Measurements from ENCODE around the gene TPM3.
"Not testable (repeated sequence)": the region's sequence is repeated elsewhere in the genome, so short reads cannot be mapped to it uniquely, and the experiment has no call there.

The TPM3 gene

GRCh38 chr1:154159554-154159953 lies 32.3 kb downstream of the TPM3 start:
- no peak for ATAC-seq

DNA sequence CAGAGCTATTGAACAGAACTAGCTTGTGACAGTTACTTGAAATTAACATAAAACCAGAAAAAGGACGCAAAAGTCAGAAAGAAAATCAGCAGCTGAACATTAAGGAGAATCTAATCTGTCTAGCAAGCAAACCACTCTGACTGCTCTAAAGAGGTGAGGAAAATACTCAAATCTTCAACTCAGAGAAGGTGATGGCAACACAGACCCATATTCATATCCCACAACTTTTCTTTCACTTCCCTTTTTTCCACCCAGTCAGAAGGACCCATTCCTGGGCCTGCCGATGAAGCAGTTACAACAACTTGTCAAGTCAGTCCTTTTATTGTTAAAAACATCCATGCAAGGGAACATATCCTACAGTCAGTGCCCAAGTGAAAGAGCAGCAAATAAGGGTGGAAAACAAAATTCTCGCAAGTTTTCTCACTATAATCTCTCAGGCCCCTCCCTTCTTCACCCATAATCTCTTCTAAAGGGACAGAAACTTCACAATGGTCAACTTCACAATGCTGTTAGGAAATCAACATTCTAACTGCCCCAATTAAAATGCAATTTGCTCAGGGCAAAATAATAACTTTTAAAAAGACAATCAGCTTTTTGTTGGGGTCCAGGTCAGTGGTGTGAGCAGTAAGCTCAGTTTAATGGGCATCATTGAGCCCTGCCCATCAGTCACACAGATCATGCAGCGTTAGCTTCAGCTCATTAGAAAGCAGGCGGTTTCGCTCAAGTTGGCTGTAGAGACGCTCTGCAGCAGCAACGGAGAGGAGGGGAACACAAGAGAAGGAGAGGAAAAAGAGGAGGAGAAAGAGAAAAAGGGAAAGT lies 33.4 kb downstream of the TPM3 start:
- peak; percentile 2 to 8 for ATAC-seq

DNA sequence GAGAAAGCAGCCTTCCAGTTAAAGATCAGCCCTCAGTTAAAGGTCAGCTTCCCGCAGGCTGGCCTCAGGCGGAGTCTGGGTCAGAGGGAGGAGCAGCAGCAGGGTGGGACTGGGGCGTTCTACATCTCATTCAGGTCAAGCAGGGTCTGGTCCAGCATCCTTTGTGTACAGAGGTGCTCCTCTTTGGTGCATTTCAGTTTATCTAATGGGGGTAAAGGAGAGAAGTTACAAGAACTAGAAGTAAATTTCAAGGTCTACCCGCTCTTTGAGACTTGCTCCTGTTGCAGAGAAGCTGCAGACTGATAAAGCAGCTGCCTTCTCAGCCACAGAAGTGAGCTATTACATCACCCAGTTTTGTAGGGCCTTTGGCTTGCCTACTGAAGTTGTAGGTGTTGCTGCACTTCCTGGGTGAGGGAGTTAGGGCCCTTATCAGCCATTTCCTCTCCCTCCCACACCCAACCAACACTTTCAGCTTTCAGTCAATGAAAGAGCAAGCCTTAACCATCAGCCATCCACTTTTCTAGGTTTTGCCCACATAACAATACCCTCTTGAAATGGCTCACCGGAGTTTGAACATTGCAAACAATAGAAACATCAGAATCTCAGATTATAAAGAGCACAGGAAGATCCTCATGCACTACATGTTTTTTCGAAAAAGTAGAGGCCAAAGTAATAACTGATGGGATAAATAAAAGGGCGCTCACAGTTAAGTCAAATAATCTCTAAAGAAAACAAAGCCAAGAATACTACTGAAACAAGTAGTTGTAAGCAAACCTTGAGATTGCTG lies 34.2 kb downstream of the TPM3 start:
- peak; percentile 97 for ATAC-seq

DNA sequence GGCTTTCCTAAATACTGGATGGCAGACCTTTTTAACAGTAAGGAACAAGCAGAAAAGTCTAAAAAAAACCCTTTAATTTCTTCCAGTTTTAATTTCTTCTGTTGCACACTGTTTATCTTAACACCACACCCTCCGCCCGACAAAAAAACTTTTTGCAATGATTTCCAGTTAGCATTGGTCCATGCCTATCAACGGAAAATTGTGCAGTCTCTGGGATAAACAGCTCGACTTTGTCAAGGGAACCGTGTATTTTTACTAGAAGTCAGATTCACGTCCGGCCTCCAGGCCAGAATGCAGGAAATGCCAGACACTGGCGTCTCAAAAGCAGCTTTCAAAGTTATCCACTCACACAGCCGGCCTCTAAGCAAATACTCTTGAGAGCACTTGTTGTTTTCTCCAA lies 36.6 kb downstream of the TPM3 start:
- ATAC-seq: no peak

DNA sequence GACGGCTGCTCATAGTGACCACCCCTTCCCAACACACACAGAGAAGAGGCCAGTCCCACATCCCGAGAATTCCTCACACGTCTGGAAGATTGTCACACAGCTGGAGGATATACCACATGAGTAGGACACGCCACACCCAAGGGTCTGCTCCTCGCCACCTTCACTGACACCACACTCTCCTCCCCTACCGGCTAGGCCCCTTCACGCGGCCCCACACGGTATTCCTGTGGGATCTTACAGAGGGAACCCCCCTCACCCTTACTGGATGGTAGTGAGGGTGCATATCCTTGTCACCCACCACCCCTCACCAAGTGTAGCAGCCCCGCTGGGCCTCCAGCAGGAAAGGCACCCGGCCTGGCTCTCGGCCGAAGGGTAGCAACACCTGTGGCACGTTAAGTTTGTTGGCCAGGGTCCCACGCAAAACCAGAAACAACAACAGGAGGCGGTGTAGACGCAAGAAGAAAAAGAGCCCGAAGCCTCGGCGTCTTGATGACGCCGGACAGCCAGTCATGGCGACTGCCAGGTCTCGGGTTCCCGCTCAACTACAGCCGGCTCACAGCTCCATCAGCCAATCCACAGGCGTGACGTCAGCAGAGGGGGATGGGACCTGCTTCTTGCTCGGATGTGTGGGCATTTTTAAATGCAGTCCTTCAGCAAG lies 37.2 kb downstream of the TPM3 start, which contains the start of gene NUP210L:
NUP210L (minus strand) TSS at position 540 of the 658 bp plus-strand sequence.
- no peak for ATAC-seq

- no peak for ATAC-seq
These were observed 37.8 kb downstream of the TPM3 start for GRCh38 chr1:154154053-154154452.

GRCh38 chr1:154151311-154151710 lies 40.6 kb downstream of the TPM3 start:
- ATAC-seq: no peak

DNA sequence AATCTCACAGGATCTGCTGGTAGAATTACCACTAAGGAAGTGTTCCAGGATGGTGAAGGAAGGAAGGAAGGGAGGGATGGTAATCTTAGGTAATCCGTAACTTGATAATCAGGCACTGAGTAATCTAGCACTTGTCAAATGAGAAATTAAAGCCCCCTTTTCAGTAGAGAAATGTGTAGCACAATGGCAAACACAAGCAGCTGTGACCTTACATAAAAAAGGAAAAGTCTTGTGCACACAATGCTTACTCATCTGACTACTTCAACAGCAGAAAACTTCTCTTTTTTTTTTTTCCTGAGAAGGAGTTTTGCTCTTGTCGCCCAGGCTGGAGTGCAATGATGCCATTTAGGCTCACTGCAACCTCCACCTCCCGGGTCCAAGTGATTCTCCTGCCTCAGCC lies 43.1 kb downstream of the TPM3 start:
- ATAC-seq: peak; percentile 35 to 64

GRCh38 chr1:154147505-154147904 lies 44.4 kb downstream of the TPM3 start:
- not testable (repeated sequence) for ATAC-seq

DNA sequence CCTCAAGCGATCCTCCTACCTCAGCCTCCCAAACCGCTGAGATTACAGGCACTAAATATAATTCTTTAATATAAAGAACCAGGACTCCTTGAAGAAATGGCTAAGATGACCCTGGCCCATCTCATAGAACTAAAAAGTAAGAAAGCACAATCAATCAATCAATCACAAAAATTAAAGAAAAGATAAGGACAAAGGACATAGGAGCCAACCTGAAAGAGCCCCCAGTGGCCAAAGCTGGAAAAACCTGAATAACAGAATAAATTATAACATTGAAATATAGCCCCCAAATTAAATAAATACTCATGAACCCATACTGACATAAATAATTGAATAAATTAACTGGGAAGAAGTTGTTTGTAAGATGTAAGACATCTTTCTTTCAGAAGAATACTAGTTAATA lies 45.9 kb downstream of the TPM3 start:
- no peak for ATAC-seq

DNA sequence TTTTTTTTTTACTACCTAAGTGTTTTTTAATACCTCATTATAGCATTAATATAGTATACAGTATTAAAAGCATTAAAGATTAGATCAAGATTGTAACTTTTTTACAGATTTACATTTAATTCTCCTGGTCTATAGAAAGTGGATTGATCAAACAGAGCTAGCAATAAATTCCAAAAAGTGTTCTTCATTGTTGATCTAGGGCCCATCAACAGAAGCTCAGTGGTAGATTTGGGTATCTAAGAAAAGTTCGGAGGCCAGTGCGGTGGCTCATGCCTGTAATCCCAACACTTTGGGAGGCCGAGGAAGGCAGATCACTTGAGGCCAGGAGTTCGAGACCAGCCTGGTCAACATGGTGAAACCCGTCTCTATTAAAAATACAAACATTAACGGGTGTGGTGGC lies 49.5 kb downstream of the TPM3 start:
- ATAC-seq: no peak

GRCh38 chr1:154141240-154141639 lies 50.7 kb downstream of the TPM3 start:
- ATAC-seq: no peak

DNA sequence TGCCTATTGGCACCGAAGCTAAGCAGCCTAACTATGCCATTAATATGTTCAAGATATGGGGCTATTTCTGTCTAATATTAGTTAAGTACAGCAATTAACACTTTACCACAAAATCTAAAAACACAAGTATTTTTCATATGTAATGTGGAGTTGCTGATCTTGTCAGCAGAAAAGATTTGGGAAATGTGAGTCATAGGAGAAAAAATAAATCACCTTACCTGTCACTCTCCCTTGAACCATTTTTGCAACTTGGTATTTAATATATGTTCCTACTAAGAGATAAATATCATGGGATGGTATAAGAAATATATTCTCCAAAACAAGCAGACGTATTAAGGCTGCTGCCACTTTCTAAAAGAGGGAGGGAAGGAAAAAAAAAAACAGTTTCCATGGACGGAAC lies 54.0 kb downstream of the TPM3 start:
- peak in 1 of 2 donors; percentile 27 for ATAC-seq

- no peak for ATAC-seq
These were observed 58.6 kb downstream of the TPM3 start for GRCh38 chr1:154133256-154133655.

- ATAC-seq: peak in 1 of 2 donors; percentile 24
These were observed 62.4 kb downstream of the TPM3 start for GRCh38 chr1:154129391-154129970.

- not testable (repeated sequence) for ATAC-seq
These were observed 68.7 kb downstream of the TPM3 start for GRCh38 chr1:154123205-154123604.

GRCh38 chr1:154117642-154118041 lies 74.3 kb downstream of the TPM3 start:
- ATAC-seq: no peak

DNA sequence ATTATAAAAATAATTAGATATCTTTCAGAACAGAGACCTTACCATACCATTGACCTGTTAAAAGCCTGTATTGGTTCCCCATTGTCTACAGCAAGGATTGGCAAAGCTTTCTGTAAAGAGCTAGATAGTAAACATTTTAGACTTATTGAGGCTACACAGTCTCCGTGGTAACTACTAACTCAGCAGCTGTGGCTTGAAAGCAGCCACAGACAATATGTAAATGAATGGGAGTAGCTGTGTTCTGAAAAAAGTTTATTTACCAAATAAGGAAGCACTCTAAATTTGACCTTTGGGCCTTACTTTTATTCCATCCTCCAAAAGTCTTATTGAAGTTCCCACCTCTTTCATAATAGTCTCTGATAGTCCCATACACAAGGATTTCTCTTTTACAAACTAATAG lies 76.7 kb downstream of the TPM3 start:
- ATAC-seq: peak in 1 of 2 donors; percentile 27

All from activated CD4-positive, CD25-positive, alpha-beta regulatory T cell treated with anti-CD3 and anti-CD28 coated beads, Interleukin-2, amount 50 U/mL, for 24 hours (primary cell).